ENCODE measurements around the gene POP5. TPM values are rescaled to one million over a fixed set of nuclear protein-coding genes. Genes with fewer than 3 reads are reported as not detected.

POP5 gene
- total RNA-seq, 2 experiments from 2014 or later: 63.1 to 65.1 TPM

Other genes starting within 250 kb of the POP5 start
- under 1 TPM in 1 of 2 experiments, not detected in 1; 0.07 TPM for gene MSI1, start 212.2 kb downstream of the POP5 start, total RNA-seq
- gene COX6A1, start 143.3 kb downstream of the POP5 start, total RNA-seq: 100 to 1,000 TPM; 329 to 408 TPM
- 10 to 100 TPM; 26.8 to 38.0 TPM for gene TRIAP1, start 135.0 kb downstream of the POP5 start, total RNA-seq
- gene GATC, start 135.0 kb downstream of the POP5 start, total RNA-seq: 10 to 100 TPM; 25.3 to 32.7 TPM
- gene SRSF9, start 111.7 kb downstream of the POP5 start, total RNA-seq: 100 to 1,000 TPM; 195 to 240 TPM
- gene DYNLL1, start 85.3 kb downstream of the POP5 start, total RNA-seq: 100 to 1,000 TPM; 190 to 264 TPM
- 10 to 100 TPM; 26.4 to 34.0 TPM for gene COQ5, start 52.2 kb downstream of the POP5 start, total RNA-seq
- gene RNF10, start 47.0 kb downstream of the POP5 start, total RNA-seq: 100 to 1,000 TPM; 209 to 217 TPM
- not detected for gene CABP1, start 59.2 kb upstream of the POP5 start, total RNA-seq
- 10 to 100 TPM; 74.5 to 96.2 TPM for gene MLEC, start 105.7 kb upstream of the POP5 start, total RNA-seq
- 10 to 100 TPM; 15.9 to 22.9 TPM for gene UNC119B, start 129.1 kb upstream of the POP5 start, total RNA-seq
- gene ACADS, start 144.4 kb upstream of the POP5 start, total RNA-seq: 10 to 100 TPM; 14.6 to 17.6 TPM

All from activated CD8-positive, alpha-beta memory T cell treated with anti-CD3 and anti-CD28 coated beads, Interleukin-2, amount 10 ng/mL, durations not matched to agents 7 days and 5 days (primary cell).